WTC11 (cell line): Measurements from ENCODE around the gene PCBP3.

Experiments used
- ATF1 ChIP-seq: sonication (generic); formaldehyde crosslinking; IDR thresholded peaks from 2 replicates; pipeline ENCODE4 v1.8.1; 2023; ENCODE audit warnings: mild to moderate bottlenecking, moderate library complexity, missing genetic modification reagents
- ATF2 ChIP-seq: sonication (generic); formaldehyde crosslinking; IDR thresholded peaks from 2 replicates; pipeline ENCODE4 v1.8.1; 2022; ENCODE audit warnings: low read depth, missing genetic modification reagents, borderline replicate concordance
- E2F5 ChIP-seq: sonication (generic); formaldehyde crosslinking; IDR thresholded peaks from 2 replicates; pipeline ENCODE4 v1.8.1; 2022; ENCODE audit warnings: mild to moderate bottlenecking, moderate library complexity, missing genetic modification reagents
- FOXP4 ChIP-seq: sonication (generic); formaldehyde crosslinking; IDR thresholded peaks from 2 replicates; pipeline ENCODE4 v1.8.0; 2022; ENCODE audit warnings: mild to moderate bottlenecking, missing genetic modification reagents
- GTF2I ChIP-seq: fragments of 250-450 bp; sonication (Bioruptor Pico); conservative IDR thresholded peaks from 2 replicates; pipeline ENCODE4 v1.4.0; 2021; ENCODE audit warnings: mild to moderate bottlenecking
- JUN ChIP-seq: sonication (generic); formaldehyde crosslinking; IDR thresholded peaks from 2 replicates; pipeline ENCODE4 v1.8.0; 2023; ENCODE audit warnings: mild to moderate bottlenecking, missing genetic modification reagents
- NFE2L1 ChIP-seq: sonication (generic); formaldehyde crosslinking; IDR thresholded peaks from 2 replicates; pipeline ENCODE4 v1.8.1; 2023; ENCODE audit warnings: missing genetic modification reagents
- TCF7 ChIP-seq: sonication (generic); formaldehyde crosslinking; IDR thresholded peaks from 2 replicates; pipeline ENCODE4 v1.8.0; 2022; ENCODE audit warnings: mild to moderate bottlenecking, low read depth, missing genetic modification reagents, moderate library complexity
- TP53 ChIP-seq: sonication (generic); formaldehyde crosslinking; IDR thresholded peaks from 2 replicates; pipeline ENCODE4 v1.8.1; 2023; ENCODE audit warnings: mild to moderate bottlenecking, missing genetic modification reagents
- ZNF232 ChIP-seq: sonication (generic); formaldehyde crosslinking; IDR thresholded peaks from 2 replicates; pipeline ENCODE4 v1.8.0; 2022; ENCODE audit warnings: mild to moderate bottlenecking, missing genetic modification reagents
- ZNF512 ChIP-seq: sonication (generic); formaldehyde crosslinking; IDR thresholded peaks from 2 replicates; pipeline ENCODE4 v1.8.1; 2022; ENCODE audit warnings: missing genetic modification reagents, borderline replicate concordance
- TF ChIP-seq, protein P1 (sequence below): fragments of 200-600 bp; IDR thresholded peaks from 2 replicates; pipeline ENCODE4 v1.8.0; 2022; ENCODE audit warnings: antibody characterized with exemption
- TF ChIP-seq, protein P2 (sequence below): sonication (generic); formaldehyde crosslinking; IDR thresholded peaks from 2 replicates; pipeline ENCODE4 v1.8.1; 2022; ENCODE audit warnings: mild to moderate bottlenecking, missing genetic modification reagents, moderate library complexity, borderline replicate concordance

DNA sequence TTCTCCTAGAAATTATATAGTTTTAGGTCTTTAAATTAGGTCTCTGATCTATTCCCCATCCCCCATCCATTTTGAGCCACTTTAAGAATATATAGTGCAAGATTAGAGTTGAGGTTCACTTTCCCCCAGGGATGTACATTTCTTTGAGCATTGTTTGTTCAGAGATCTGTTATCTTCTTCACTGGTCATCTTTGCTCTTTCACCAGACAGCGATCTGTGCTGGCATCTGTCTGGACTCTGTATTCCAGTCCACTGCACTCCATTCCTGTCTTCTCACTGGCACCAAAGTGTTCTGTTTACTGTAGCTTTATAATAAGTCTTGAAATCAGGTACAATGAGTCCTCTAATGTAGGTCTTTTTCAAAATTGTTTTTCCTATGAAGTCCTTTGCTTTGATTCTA lies 112.5 kb downstream of the PCBP3 start:
- TF ChIP-seq, protein P1, sequence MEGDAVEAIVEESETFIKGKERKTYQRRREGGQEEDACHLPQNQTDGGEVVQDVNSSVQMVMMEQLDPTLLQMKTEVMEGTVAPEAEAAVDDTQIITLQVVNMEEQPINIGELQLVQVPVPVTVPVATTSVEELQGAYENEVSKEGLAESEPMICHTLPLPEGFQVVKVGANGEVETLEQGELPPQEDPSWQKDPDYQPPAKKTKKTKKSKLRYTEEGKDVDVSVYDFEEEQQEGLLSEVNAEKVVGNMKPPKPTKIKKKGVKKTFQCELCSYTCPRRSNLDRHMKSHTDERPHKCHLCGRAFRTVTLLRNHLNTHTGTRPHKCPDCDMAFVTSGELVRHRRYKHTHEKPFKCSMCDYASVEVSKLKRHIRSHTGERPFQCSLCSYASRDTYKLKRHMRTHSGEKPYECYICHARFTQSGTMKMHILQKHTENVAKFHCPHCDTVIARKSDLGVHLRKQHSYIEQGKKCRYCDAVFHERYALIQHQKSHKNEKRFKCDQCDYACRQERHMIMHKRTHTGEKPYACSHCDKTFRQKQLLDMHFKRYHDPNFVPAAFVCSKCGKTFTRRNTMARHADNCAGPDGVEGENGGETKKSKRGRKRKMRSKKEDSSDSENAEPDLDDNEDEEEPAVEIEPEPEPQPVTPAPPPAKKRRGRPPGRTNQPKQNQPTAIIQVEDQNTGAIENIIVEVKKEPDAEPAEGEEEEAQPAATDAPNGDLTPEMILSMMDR, result no peak
- TF ChIP-seq ATF1, result no peak
- no peak for TF ChIP-seq ZNF512 (CRISPR knock-in tag)
- no peak for TF ChIP-seq FOXP4 (CRISPR knock-in tag)
- TF ChIP-seq E2F5 (CRISPR knock-in tag), result no peak
- TF ChIP-seq NFE2L1, result no peak
- no peak for TF ChIP-seq JUN (CRISPR knock-in tag)
- TF ChIP-seq TCF7 (CRISPR knock-in tag), result no peak
- TF ChIP-seq, protein P2, sequence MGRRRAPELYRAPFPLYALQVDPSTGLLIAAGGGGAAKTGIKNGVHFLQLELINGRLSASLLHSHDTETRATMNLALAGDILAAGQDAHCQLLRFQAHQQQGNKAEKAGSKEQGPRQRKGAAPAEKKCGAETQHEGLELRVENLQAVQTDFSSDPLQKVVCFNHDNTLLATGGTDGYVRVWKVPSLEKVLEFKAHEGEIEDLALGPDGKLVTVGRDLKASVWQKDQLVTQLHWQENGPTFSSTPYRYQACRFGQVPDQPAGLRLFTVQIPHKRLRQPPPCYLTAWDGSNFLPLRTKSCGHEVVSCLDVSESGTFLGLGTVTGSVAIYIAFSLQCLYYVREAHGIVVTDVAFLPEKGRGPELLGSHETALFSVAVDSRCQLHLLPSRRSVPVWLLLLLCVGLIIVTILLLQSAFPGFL, result no peak
- no peak for TF ChIP-seq ATF2 (CRISPR knock-in tag)
- no peak for TF ChIP-seq TP53
- TF ChIP-seq GTF2I (CRISPR knock-in tag), result no peak
- TF ChIP-seq ZNF232 (CRISPR knock-in tag), result no peak
